BLaER1 (cell line): Measurements from ENCODE around the gene HBG2.

Source experiments
- H3K27ac ChIP-seq: shearing (Covaris generic); formaldehyde crosslinking; 2 replicates; pipeline ENCODE4 v1.8.1; 2022
- H3K27me3 ChIP-seq: shearing (Covaris generic); formaldehyde crosslinking; 2 replicates; pipeline ENCODE4 v1.8.1; 2022
- H3K36me3 ChIP-seq: shearing (Covaris generic); formaldehyde crosslinking; 2 replicates; pipeline ENCODE4 v1.8.1; 2022
- H3K4me1 ChIP-seq: shearing (Covaris generic); formaldehyde crosslinking; 2 replicates; pipeline ENCODE4 v1.8.1; 2022
- H3K4me2 ChIP-seq: shearing (Covaris generic); formaldehyde crosslinking; 2 replicates; pipeline ENCODE4 v1.8.1; 2022
- H3K4me3 ChIP-seq: shearing (Covaris generic); formaldehyde crosslinking; 2 replicates; pipeline ENCODE4 v1.8.1; 2022
- H3K9ac ChIP-seq: shearing (Covaris generic); formaldehyde crosslinking; 2 replicates; pipeline ENCODE4 v1.8.1; 2022
- H3K9me3 ChIP-seq: shearing (Covaris generic); formaldehyde crosslinking; 2 replicates; pipeline ENCODE4 v1.8.1; 2022
- H4K20me1 ChIP-seq: shearing (Covaris generic); formaldehyde crosslinking; 2 replicates; pipeline ENCODE4 v1.8.1; 2022
- Cebpa-rat ChIP-seq: shearing (Covaris generic); IDR thresholded peaks from 2 replicates; pipeline ENCODE4 v1.8.1; 2022

HBG2 gene

DNA sequence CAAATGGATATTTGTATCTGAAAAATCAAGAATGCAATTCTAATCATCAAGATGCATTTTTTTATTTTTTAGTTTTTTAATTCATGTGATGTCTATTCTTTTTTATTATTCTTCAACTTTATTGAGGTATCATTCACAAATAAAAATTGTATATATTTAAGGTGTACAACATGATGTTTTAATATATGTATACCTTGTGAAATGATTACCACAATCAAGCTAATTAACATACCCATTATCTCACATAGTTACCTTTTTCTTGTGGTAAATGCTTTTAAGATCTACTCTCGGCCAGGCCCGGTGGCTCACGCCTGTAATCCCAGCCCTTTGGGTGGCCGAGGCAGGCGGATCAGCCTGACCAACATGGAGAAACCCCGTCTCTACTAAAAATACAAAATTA, 31.4 kb downstream of the HBG2 start:
- Histone ChIP-seq H3K9me3 (no peaks in the 10 kb centered on the region), H3K9ac (no peak overlapping the region), H3K27me3 (no peaks in the 10 kb centered on the region), H3K36me3 (no peaks in the 10 kb centered on the region), H4K20me1 (no peaks in the 10 kb centered on the region), H3K4me3 (no peak overlapping the region), H3K27ac (no peak overlapping the region), H3K4me2 (no peak overlapping the region), H3K4me1 (no peaks in the 10 kb centered on the region)
- no peak for TF ChIP-seq Cebpa-rat

DNA sequence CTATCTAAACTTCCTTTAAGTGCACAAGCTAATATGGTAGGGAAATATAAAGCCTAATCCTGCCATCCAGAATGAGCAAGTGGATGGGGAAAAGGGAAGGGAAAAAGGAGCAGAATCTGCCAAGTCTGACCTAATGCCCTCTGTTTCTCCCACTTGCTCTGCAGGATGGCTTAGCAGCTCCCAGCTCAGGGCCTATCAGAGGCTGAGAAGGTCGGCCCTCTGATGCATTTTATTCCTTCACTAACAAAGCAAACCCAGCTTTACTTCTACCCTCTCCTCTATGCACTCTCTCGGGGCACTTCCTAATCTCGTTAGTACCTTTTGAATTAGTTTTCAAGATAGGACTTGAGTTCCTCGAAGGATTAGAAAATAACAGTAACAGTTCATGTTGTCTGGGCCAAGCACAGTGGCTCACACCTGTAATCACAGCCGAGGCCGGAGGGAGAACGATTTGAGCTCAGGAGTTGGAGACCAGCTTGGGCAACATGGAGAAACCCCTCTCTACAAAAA, 44.1 kb downstream of the HBG2 start:
- H3K4me3 ChIP-seq, result no peak overlapping the region
- H3K27me3 ChIP-seq, result no peaks in the 10 kb centered on the region
- H3K4me1 ChIP-seq, result no peaks in the 10 kb centered on the region
- no peaks in the 10 kb centered on the region for H3K36me3 ChIP-seq
- no peak overlapping the region for H3K9ac ChIP-seq
- no peak overlapping the region for H3K4me2 ChIP-seq
- no peak overlapping the region for H3K27ac ChIP-seq
- no peak for TF ChIP-seq Cebpa-rat
- no peaks in the 10 kb centered on the region for H4K20me1 ChIP-seq
- no peaks in the 10 kb centered on the region for H3K9me3 ChIP-seq

DNA sequence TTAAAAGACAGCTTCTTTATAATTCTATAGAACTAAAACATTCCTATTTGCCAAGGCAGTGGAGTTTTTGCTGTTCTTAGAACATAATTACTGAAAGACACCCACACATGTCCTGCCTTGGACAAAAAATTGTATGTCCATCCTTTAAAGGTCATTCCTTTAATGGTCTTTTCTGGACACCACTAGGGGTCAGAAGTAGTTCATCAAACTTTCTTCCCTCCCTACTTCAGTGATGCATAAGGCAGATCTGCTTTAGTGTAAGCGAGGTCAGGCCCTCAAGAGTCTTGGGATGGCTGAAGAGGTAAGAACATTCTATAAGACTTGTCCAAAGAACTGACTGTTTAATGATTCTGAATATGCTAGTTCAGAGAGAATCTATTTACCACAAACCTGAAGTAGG, 49.8 kb downstream of the HBG2 start:
- no peak overlapping the region for H3K27ac ChIP-seq
- TF ChIP-seq Cebpa-rat, result no peak
- no peak overlapping the region for H3K4me2 ChIP-seq
- H4K20me1 ChIP-seq, result no peaks in the 10 kb centered on the region
- H3K4me1 ChIP-seq, result no peaks in the 10 kb centered on the region
- no peaks in the 10 kb centered on the region for H3K36me3 ChIP-seq
- no peaks in the 10 kb centered on the region for H3K27me3 ChIP-seq
- no peaks in the 10 kb centered on the region for H3K9me3 ChIP-seq
- no peak overlapping the region for H3K9ac ChIP-seq
- no peak overlapping the region for H3K4me3 ChIP-seq

DNA sequence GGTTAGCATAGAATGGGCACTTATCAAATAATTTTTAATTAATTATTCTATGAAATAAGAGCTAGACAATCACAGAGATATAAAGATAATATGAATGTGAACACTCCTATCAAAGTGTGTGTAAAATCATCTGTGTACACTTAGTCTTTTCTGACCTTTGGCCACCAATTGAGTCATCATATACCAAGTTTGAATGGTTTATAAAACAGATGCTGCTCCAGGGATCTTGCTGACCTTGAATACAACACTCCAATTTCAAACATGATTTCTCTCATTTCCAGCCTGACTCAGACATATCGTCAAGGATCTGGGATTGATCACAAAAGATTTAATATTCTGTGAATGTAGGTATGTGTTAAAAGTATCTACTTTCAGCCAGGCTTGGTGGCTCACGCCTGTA, 51.2 kb downstream of the HBG2 start:
- H4K20me1 ChIP-seq, result no peaks in the 10 kb centered on the region
- H3K4me2 ChIP-seq, result no peak overlapping the region
- H3K27ac ChIP-seq, result no peak overlapping the region
- no peak for TF ChIP-seq Cebpa-rat
- H3K9me3 ChIP-seq, result no peaks in the 10 kb centered on the region
- H3K4me3 ChIP-seq, result no peak overlapping the region
- no peaks in the 10 kb centered on the region for H3K27me3 ChIP-seq
- H3K9ac ChIP-seq, result no peak overlapping the region
- H3K4me1 ChIP-seq, result no peaks in the 10 kb centered on the region
- H3K36me3 ChIP-seq, result no peaks in the 10 kb centered on the region
